Measurements from ENCODE around the gene TMEM145.

DNA sequence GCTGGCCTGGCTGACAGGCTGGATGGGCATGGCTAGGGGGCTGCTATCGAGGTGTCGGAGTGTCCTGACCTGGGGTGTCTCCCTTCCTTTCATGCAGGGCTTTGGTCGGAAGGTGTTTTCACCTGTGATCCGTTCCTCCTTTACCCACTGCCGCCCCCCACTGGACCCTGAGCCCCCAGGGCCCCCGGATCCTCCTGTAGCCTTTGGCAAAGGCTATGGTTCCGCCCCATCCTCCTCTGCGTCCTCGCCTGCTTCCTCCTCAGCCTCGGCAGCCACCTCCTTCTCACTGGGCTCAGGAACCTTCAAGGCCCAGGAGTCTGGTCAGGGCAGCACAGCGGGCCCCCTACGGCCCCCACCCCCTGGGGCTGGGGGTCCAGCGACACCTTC is 23.0 kb upstream of the TMEM145 start:
- TF ChIP-seq, protein P1, sequence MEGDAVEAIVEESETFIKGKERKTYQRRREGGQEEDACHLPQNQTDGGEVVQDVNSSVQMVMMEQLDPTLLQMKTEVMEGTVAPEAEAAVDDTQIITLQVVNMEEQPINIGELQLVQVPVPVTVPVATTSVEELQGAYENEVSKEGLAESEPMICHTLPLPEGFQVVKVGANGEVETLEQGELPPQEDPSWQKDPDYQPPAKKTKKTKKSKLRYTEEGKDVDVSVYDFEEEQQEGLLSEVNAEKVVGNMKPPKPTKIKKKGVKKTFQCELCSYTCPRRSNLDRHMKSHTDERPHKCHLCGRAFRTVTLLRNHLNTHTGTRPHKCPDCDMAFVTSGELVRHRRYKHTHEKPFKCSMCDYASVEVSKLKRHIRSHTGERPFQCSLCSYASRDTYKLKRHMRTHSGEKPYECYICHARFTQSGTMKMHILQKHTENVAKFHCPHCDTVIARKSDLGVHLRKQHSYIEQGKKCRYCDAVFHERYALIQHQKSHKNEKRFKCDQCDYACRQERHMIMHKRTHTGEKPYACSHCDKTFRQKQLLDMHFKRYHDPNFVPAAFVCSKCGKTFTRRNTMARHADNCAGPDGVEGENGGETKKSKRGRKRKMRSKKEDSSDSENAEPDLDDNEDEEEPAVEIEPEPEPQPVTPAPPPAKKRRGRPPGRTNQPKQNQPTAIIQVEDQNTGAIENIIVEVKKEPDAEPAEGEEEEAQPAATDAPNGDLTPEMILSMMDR (conservative IDR thresholded peaks at IDR 0.05 in 1 of 2, IDR thresholded peaks at IDR 0.05 in 1 of 2; ENCODE audit: low read depth in 1 of 2, low read length in 2 of 2) = no peak
- TF ChIP-seq EZH2 (IDR thresholded peaks at IDR 0.05; ENCODE audit: low read length, missing control alignments) = no peak

Measured in fibroblast of lung (primary cell).